Activated naive CD8-positive, alpha-beta T cell treated with anti-CD3 and anti-CD28 coated beads, Interleukin-2, amount 50 U/mL, for 24 hours (primary cell): ENCODE results near the gene PRICKLE1.

Experiments used
- ATAC-seq: fragments of 150-1000 bp; cut with Tn5 transposase; one replicate; pipeline ENCODE4 v1.10.0; 2021
- DNase-seq: peaks from one replicate; pipeline ENCODE4 v3.0.0; 2021
- H3K27ac Mint-ChIP-seq: one replicate; pipeline ENCODE4 v1.8.0; 2021; ENCODE audit warnings: mild to moderate bottlenecking, mixed read lengths
- H3K27me3 Mint-ChIP-seq: one replicate; pipeline ENCODE4 v1.8.0; 2021; ENCODE audit warnings: mixed read lengths
- H3K36me3 Mint-ChIP-seq: one replicate; pipeline ENCODE4 v1.8.0; 2021; ENCODE audit warnings: low read depth, mixed read lengths
- H3K4me1 Mint-ChIP-seq: one replicate; pipeline ENCODE4 v1.8.0; 2021; ENCODE audit warnings: mixed read lengths
- H3K4me3 Mint-ChIP-seq: one replicate; pipeline ENCODE4 v1.8.0; 2021; ENCODE audit warnings: mild to moderate bottlenecking, moderate library complexity, mixed read lengths
- H3K9me3 Mint-ChIP-seq: one replicate; pipeline ENCODE4 v1.8.0; 2021; ENCODE audit warnings: mixed read lengths

The PRICKLE1 gene

GRCh38 chr12:42589465-42590329, at the start of gene PRICKLE1:
PRICKLE1 (minus strand) TSS chr12:42589746; CDS start chr12:42472516, 117,230 bp downstream.
- no peaks in the 10 kb centered on the region for H3K9me3 Mint-ChIP-seq
- peaks cover 65% of the 10 kb centered on the region for H3K27me3 Mint-ChIP-seq
- no peak within 1 kb of the TSS for H3K27ac Mint-ChIP-seq
- peak; percentile 41 for DNase-seq
- H3K4me1 Mint-ChIP-seq = peaks cover 15% of the 10 kb centered on the region
- ATAC-seq = peak; percentile 62
- H3K4me3 Mint-ChIP-seq = peak within 1 kb of the TSS; percentile 64
- no peaks in the 10 kb centered on the region for H3K36me3 Mint-ChIP-seq

- no peak for ATAC-seq
- DNase-seq = no peak
- H3K9me3 Mint-ChIP-seq = no peaks in the 10 kb centered on the region
- no peaks in the 10 kb centered on the region for H3K4me1 Mint-ChIP-seq
- H3K36me3 Mint-ChIP-seq = no peaks in the 10 kb centered on the region
- H3K4me3 Mint-ChIP-seq = no peak overlapping the region
- no peaks in the 10 kb centered on the region for H3K27me3 Mint-ChIP-seq
- no peak overlapping the region for H3K27ac Mint-ChIP-seq
These were observed 49.2 kb upstream of the PRICKLE1 start for GRCh38 chr12:42638697-42639096.

GRCh38 chr12:42638011-42638410, 48.5 kb upstream of the PRICKLE1 start:
- Mint-ChIP-seq H3K4me1 (no peaks in the 10 kb centered on the region), H3K27ac (no peak overlapping the region), H3K27me3 (no peaks in the 10 kb centered on the region), H3K36me3 (no peaks in the 10 kb centered on the region), H3K4me3 (no peak overlapping the region), H3K9me3 (no peaks in the 10 kb centered on the region)
- DNase-seq (no peak), ATAC-seq (no peak)

GRCh38 chr12:42636993-42637392, 47.4 kb upstream of the PRICKLE1 start:
- no peaks in the 10 kb centered on the region for H3K36me3 Mint-ChIP-seq
- no peak overlapping the region for H3K4me3 Mint-ChIP-seq
- H3K27me3 Mint-ChIP-seq = no peaks in the 10 kb centered on the region
- DNase-seq (no peak), ATAC-seq (no peak)
- no peak overlapping the region for H3K27ac Mint-ChIP-seq
- no peaks in the 10 kb centered on the region for H3K9me3 Mint-ChIP-seq
- no peaks in the 10 kb centered on the region for H3K4me1 Mint-ChIP-seq

GRCh38 chr12:42633594-42633993, 44.0 kb upstream of the PRICKLE1 start:
- no peaks in the 10 kb centered on the region for H3K9me3 Mint-ChIP-seq
- H3K27me3 Mint-ChIP-seq = no peaks in the 10 kb centered on the region
- ATAC-seq = no peak
- H3K36me3 Mint-ChIP-seq = no peaks in the 10 kb centered on the region
- no peak overlapping the region for H3K4me3 Mint-ChIP-seq
- no peak for DNase-seq
- no peaks in the 10 kb centered on the region for H3K4me1 Mint-ChIP-seq
- H3K27ac Mint-ChIP-seq = no peak overlapping the region

- ATAC-seq = no peak
- Mint-ChIP-seq H3K27ac (no peak overlapping the region), H3K36me3 (no peaks in the 10 kb centered on the region), H3K27me3 (no peaks in the 10 kb centered on the region), H3K9me3 (no peaks in the 10 kb centered on the region), H3K4me3 (no peak overlapping the region), H3K4me1 (no peaks in the 10 kb centered on the region)
- DNase-seq = no peak
These were observed 42.0 kb upstream of the PRICKLE1 start for GRCh38 chr12:42631513-42631912.

- no peaks in the 10 kb centered on the region for H3K27me3 Mint-ChIP-seq
- no peaks in the 10 kb centered on the region for H3K36me3 Mint-ChIP-seq
These were observed 40.8 kb upstream of the PRICKLE1 start for GRCh38 chr12:42630314-42630713.

GRCh38 chr12:42627151-42627550, 37.6 kb upstream of the PRICKLE1 start:
- no peaks in the 10 kb centered on the region for H3K4me1 Mint-ChIP-seq

More at GRCh38 chr12:42630314-42630713, 40.8 kb upstream of the PRICKLE1 start:
- Mint-ChIP-seq H3K9me3 (no peaks in the 10 kb centered on the region), H3K27ac (no peak overlapping the region), H3K4me1 (no peaks in the 10 kb centered on the region), H3K4me3 (no peak overlapping the region)
- DNase-seq (no peak), ATAC-seq (no peak)

GRCh38 chr12:42625611-42626010, 36.1 kb upstream of the PRICKLE1 start:
- Mint-ChIP-seq H3K27me3 (no peaks in the 10 kb centered on the region), H3K4me3 (no peak overlapping the region), H3K27ac (no peak overlapping the region), H3K9me3 (no peaks in the 10 kb centered on the region), H3K4me1 (no peaks in the 10 kb centered on the region), H3K36me3 (no peaks in the 10 kb centered on the region)
- no peak for DNase-seq
- ATAC-seq = no peak

More at GRCh38 chr12:42627151-42627550, 37.6 kb upstream of the PRICKLE1 start:
- Mint-ChIP-seq H3K9me3 (no peaks in the 10 kb centered on the region), H3K27me3 (no peaks in the 10 kb centered on the region), H3K27ac (no peak overlapping the region), H3K36me3 (no peaks in the 10 kb centered on the region), H3K4me3 (no peak overlapping the region)
- no peak for DNase-seq
- no peak for ATAC-seq

- H3K9me3 Mint-ChIP-seq = peaks cover 25% of the 10 kb centered on the region
- H3K36me3 Mint-ChIP-seq = no peaks in the 10 kb centered on the region
- H3K4me3 Mint-ChIP-seq = no peak overlapping the region
- no peaks in the 10 kb centered on the region for H3K27me3 Mint-ChIP-seq
- no peak for DNase-seq
- no peak overlapping the region for H3K27ac Mint-ChIP-seq
- no peak for ATAC-seq
- H3K4me1 Mint-ChIP-seq = no peaks in the 10 kb centered on the region
These were observed 28.1 kb upstream of the PRICKLE1 start for GRCh38 chr12:42617622-42618021.

GRCh38 chr12:42615006-42615405, 25.5 kb upstream of the PRICKLE1 start:
- H3K36me3 Mint-ChIP-seq = no peaks in the 10 kb centered on the region
- no peaks in the 10 kb centered on the region for H3K27me3 Mint-ChIP-seq
- no peak overlapping the region for H3K27ac Mint-ChIP-seq
- ATAC-seq (no peak), DNase-seq (no peak)
- H3K4me3 Mint-ChIP-seq = no peak overlapping the region
- H3K9me3 Mint-ChIP-seq = peaks cover 25% of the 10 kb centered on the region
- H3K4me1 Mint-ChIP-seq = no peaks in the 10 kb centered on the region

- no peak overlapping the region for H3K27ac Mint-ChIP-seq
- ATAC-seq (no peak), DNase-seq (no peak)
- no peaks in the 10 kb centered on the region for H3K36me3 Mint-ChIP-seq
- H3K4me1 Mint-ChIP-seq = no peaks in the 10 kb centered on the region
- H3K27me3 Mint-ChIP-seq = no peaks in the 10 kb centered on the region
- H3K9me3 Mint-ChIP-seq = peaks cover 11% of the 10 kb centered on the region
- no peak overlapping the region for H3K4me3 Mint-ChIP-seq
These were observed 22.7 kb upstream of the PRICKLE1 start for GRCh38 chr12:42612231-42612613.

- peaks cover 11% of the 10 kb centered on the region for H3K9me3 Mint-ChIP-seq
- H3K27ac Mint-ChIP-seq = no peak overlapping the region
- H3K27me3 Mint-ChIP-seq = no peaks in the 10 kb centered on the region
- DNase-seq = no peak
- ATAC-seq = no peak
- no peak overlapping the region for H3K4me3 Mint-ChIP-seq
- H3K4me1 Mint-ChIP-seq = no peaks in the 10 kb centered on the region
- H3K36me3 Mint-ChIP-seq = no peaks in the 10 kb centered on the region
These were observed 22.2 kb upstream of the PRICKLE1 start for GRCh38 chr12:42611571-42612230.

GRCh38 chr12:42609605-42610004, 20.1 kb upstream of the PRICKLE1 start:
- DNase-seq (no peak), ATAC-seq (no peak)
- Mint-ChIP-seq H3K27ac (no peak overlapping the region), H3K36me3 (no peaks in the 10 kb centered on the region), H3K27me3 (no peaks in the 10 kb centered on the region), H3K9me3 (peaks cover 8% of the 10 kb centered on the region), H3K4me1 (no peaks in the 10 kb centered on the region), H3K4me3 (no peak overlapping the region)

GRCh38 chr12:42608196-42608825, 18.8 kb upstream of the PRICKLE1 start:
- Mint-ChIP-seq H3K9me3 (no peaks in the 10 kb centered on the region), H3K4me3 (no peak overlapping the region), H3K27me3 (no peaks in the 10 kb centered on the region), H3K4me1 (no peaks in the 10 kb centered on the region), H3K27ac (no peak overlapping the region), H3K36me3 (no peaks in the 10 kb centered on the region)
- no peak for DNase-seq
- no peak for ATAC-seq
